Smooth muscle cell (in vitro differentiated cells): Measurements from ENCODE around the gene SNCAIP. TPM values are rescaled to one million over a fixed set of nuclear protein-coding genes. Genes with fewer than 3 reads are reported as not detected.

Source experiments
- DNase-seq: peaks from one replicate; lab custom pipeline; 2025; ENCODE audit not compliant: unreplicated experiment; lab: John Stamatoyannopoulos, UW
- H2AFZ ChIP-seq: fragments of 200-600 bp; sonication (generic); 2 replicates; pipeline ENCODE4 v1.6.0; 2016; ENCODE audit warnings: antibody characterized with exemption, low read depth, mild to moderate bottlenecking
- H3F3A ChIP-seq: fragments of 200-600 bp; sonication (generic); 2 replicates; pipeline ENCODE4 v1.6.0; 2017; ENCODE audit warnings: antibody characterized with exemption, low read depth
- H3K27ac ChIP-seq: fragments of 200-600 bp; sonication (generic); 2 replicates; pipeline ENCODE4 v1.5.1; 2016; ENCODE audit warnings: low read depth, mild to moderate bottlenecking
- H3K27me3 ChIP-seq: fragments of 200-600 bp; sonication (generic); 2 replicates; pipeline ENCODE4 v1.6.1; 2016; ENCODE audit warnings: low read depth, mild to moderate bottlenecking
- H3K36me3 ChIP-seq: fragments of 200-600 bp; sonication (generic); 2 replicates; pipeline ENCODE4 v1.5.1; 2016; ENCODE audit warnings: low read depth
- H3K4me1 ChIP-seq: fragments of 200-600 bp; sonication (generic); 2 replicates; pipeline ENCODE4 v1.5.1; 2016; ENCODE audit warnings: low read depth
- H3K4me2 ChIP-seq: fragments of 200-600 bp; sonication (generic); 2 replicates; pipeline ENCODE4 v1.6.0; 2016; ENCODE audit warnings: mild to moderate bottlenecking
- H3K4me3 ChIP-seq: fragments of 200-600 bp; sonication (generic); 2 replicates; pipeline ENCODE4 v1.5.1; 2016; ENCODE audit warnings: mild to moderate bottlenecking
- H3K79me2 ChIP-seq: fragments of 200-600 bp; sonication (generic); 2 replicates; pipeline ENCODE4 v1.6.0; 2016; ENCODE audit warnings: low read depth, mild to moderate bottlenecking
- H3K9ac ChIP-seq: fragments of 200-600 bp; sonication (generic); 2 replicates; pipeline ENCODE4 v1.6.0; 2016; ENCODE audit warnings: low read depth
- H3K9me3 ChIP-seq: fragments of 200-600 bp; sonication (generic); replicated peaks from 2 replicates; pipeline ENCODE4 v1.5.1; 2016; ENCODE audit warnings: low read depth
- H4K20me1 ChIP-seq: fragments of 200-600 bp; sonication (generic); 2 replicates; pipeline ENCODE4 v1.6.0; 2016; ENCODE audit warnings: low read depth
- CTCF ChIP-seq: fragments of 200-600 bp; sonication (generic); IDR thresholded peaks from 2 replicates; pipeline ENCODE4 v1.5.1; 2017; ENCODE audit warnings: borderline replicate concordance, mild to moderate bottlenecking, antibody characterized with exemption; ENCODE audit not compliant: insufficient read depth, poor library complexity, severe bottlenecking
- WGBS: methylation state at CpG from one replicate; pipeline ENCODE4 v1.1.7; 2016; ENCODE audit warnings: low lambda C conversion rate; 5-methylcytosine and 5-hydroxymethylcytosine counted together
- polyA plus RNA-seq: library from polyadenylated mRNA; unstranded; fragments of >200 nt; fragmentation: Nextera tagmentation; extraction: Ambion mirVana; gene quantifications from 2 replicates; pipeline ENCODE4 v1.2.1, GENCODE V29; 2016
- total RNA-seq: library from RNA; depleted of rRNA; stranded (reverse); fragments of >200 nt; gene quantifications from 2 replicates; pipeline ENCODE4 v1.2.3, GENCODE V29; 2014

The SNCAIP gene
- total and polyA plus RNA-seq, 2 experiments from 2014 or later = 7.2 to 8.0 TPM

DNA sequence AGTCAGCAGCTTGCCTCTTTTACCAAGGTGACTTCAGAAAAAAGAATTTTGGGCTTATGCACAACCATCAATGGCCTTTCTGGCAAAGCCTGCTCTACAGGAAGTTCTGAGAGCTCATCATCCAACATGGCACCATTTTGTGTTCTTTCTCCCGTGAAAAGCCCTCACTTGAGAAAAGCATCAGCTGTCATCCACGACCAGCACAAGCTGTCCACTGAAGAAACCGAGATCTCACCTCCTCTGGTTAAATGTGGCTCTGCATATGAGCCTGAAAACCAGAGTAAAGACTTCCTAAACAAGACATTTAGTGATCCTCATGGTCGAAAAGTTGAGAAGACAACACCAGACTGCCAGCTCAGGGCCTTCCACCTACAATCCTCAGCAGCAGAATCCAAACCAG is 111.2 kb downstream of the SNCAIP start:
- Histone ChIP-seq H3K36me3 (no peaks in the 10 kb centered on the region), H3K9me3 (no peaks in the 10 kb centered on the region), H3K79me2 (no peaks in the 10 kb centered on the region), H3K4me3 (no peak overlapping the region), H3K27ac (no peak overlapping the region), H4K20me1 (no peaks in the 10 kb centered on the region), H3K27me3 (no peaks in the 10 kb centered on the region), H3F3A (no peaks in the 10 kb centered on the region), H2AFZ (no peak overlapping the region), H3K9ac (no peak overlapping the region), H3K4me2 (no peak overlapping the region), H3K4me1 (no peaks in the 10 kb centered on the region)
- TF ChIP-seq CTCF = no peak
- no peak for DNase-seq
- WGBS = 92% methylated on average over 4 of the region's 4 CpGs

GRCh38 chr5:122424132-122424531 is 112.1 kb downstream of the SNCAIP start:
- Histone ChIP-seq H4K20me1 (no peaks in the 10 kb centered on the region), H2AFZ (no peak overlapping the region), H3K36me3 (no peaks in the 10 kb centered on the region), H3F3A (no peaks in the 10 kb centered on the region), H3K4me2 (no peak overlapping the region), H3K79me2 (no peaks in the 10 kb centered on the region), H3K9me3 (peaks cover 3% of the 10 kb centered on the region), H3K27me3 (no peaks in the 10 kb centered on the region), H3K9ac (no peak overlapping the region), H3K27ac (no peak overlapping the region), H3K4me1 (no peaks in the 10 kb centered on the region), H3K4me3 (no peak overlapping the region)
- no peak for TF ChIP-seq CTCF
- no peak for DNase-seq
- 84% methylated on average over 1 of the region's 1 CpG for WGBS

DNA sequence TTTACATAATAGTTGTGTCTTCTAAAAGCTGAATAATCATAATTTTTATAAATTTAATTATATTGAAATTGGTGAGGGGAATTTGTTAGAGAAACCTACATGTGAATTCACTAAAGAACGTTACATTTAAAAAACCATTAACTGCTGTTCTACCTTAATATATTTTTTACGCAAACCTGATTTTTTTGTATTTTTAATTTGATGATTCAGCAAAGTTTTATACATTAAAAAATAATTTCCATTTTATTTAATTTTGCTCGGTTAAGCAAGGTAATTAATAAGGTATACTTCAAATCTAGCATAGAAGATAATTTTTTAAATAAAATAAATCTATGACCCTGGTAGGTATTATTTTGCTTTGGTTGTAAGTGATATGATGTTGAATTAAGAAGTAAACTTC is 114.3 kb downstream of the SNCAIP start:
- no peak overlapping the region for H3K9ac ChIP-seq
- no peak for DNase-seq
- peaks cover 3% of the 10 kb centered on the region for H3K9me3 ChIP-seq
- H3K27me3 ChIP-seq = no peaks in the 10 kb centered on the region
- no peaks in the 10 kb centered on the region for H3F3A ChIP-seq
- no peaks in the 10 kb centered on the region for H3K36me3 ChIP-seq
- TF ChIP-seq CTCF = no peak
- no peaks in the 10 kb centered on the region for H3K79me2 ChIP-seq
- 78% methylated on average over 3 of the region's 3 CpGs for WGBS
- H3K4me1 ChIP-seq = peaks cover 4% of the 10 kb centered on the region
- H3K4me2 ChIP-seq = no peak overlapping the region
- no peak overlapping the region for H2AFZ ChIP-seq
- H3K4me3 ChIP-seq = no peak overlapping the region
- no peaks in the 10 kb centered on the region for H4K20me1 ChIP-seq
- H3K27ac ChIP-seq = no peak overlapping the region

DNA sequence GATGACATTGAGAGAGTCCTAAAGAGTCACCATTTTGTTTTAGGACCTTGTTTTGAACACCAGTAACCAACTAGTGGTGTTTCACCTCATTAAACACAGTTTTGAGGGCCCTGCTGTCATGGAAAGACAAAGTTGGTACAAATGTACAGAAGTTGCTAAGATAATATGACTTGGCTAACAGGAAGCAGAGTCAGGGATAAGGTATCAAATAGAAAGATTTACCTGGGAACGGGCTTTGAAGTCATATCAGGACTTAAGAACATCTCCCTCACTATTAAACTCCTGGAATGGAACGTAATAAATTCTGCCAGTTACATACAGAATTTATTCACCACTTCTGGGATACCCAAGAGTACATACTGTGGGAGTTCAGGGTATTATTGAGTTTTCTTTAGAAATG is 115.6 kb downstream of the SNCAIP start:
- Histone ChIP-seq H3K9me3 (peaks cover 3% of the 10 kb centered on the region), H2AFZ (no peak overlapping the region), H3K4me3 (no peak overlapping the region), H3K4me2 (no peak overlapping the region), H3K27me3 (no peaks in the 10 kb centered on the region), H3K79me2 (no peaks in the 10 kb centered on the region), H3K36me3 (no peaks in the 10 kb centered on the region), H4K20me1 (no peaks in the 10 kb centered on the region), H3K9ac (no peak overlapping the region), H3K4me1 (peaks cover 4% of the 10 kb centered on the region), H3F3A (no peaks in the 10 kb centered on the region), H3K27ac (no peak overlapping the region)
- WGBS = 92% methylated on average over 2 of the region's 2 CpGs
- no peak for DNase-seq
- TF ChIP-seq CTCF = no peak
